SK-N-SH (cell line): Measurements from ENCODE around the gene NAPA. TPM values are rescaled to one million over a fixed set of nuclear protein-coding genes. Genes with fewer than 3 reads are reported as not detected.
A peak's percentile ranks its signal among the peaks of the same experiment; 100 is the strongest.

ENCODE experiments used
- CTCF ChIA-PET: fragments of 300-600, 350-600 bp; formaldehyde crosslinking; extraction: SDS; loops from one replicate; lab custom pipeline; 2021; lab: Yijun Ruan, JAX
- POLR2A ChIA-PET: fragments of 350-600 bp; sonication (Branson Sonifier 250); formaldehyde crosslinking; extraction: SDS; loops from one replicate; lab custom pipeline; 2020; ENCODE audit warnings: antibody characterized with exemption, inconsistent platforms; lab: Yijun Ruan, JAX
- DNase-seq: peaks from one replicate; pipeline ENCODE4 v3.0.0; 2012
- H2AFZ ChIP-seq: fragments of 200-600 bp; sonication (generic); 2 replicates; pipeline ENCODE4 v1.8.1; 2016; ENCODE audit warnings: antibody characterized with exemption, mild to moderate bottlenecking, low read depth
- H3F3A ChIP-seq: fragments of 200-600 bp; sonication (generic); replicated peaks from 2 replicates; pipeline ENCODE3; 2016; ENCODE audit warnings: antibody characterized with exemption, mild to moderate bottlenecking; ENCODE audit not compliant: insufficient read depth
- H3K27ac ChIP-seq, 2 experiments: fragments of 200-500 bp in 1 of 2; fragments of 200-600 bp in 1 of 2; sonication (Bioruptor generic) in 1 of 2; sonication (generic), shearing (Covaris generic) in 1 of 2; 2 replicates each; pipeline versions ENCODE4 v1.5.1 to v1.6.1; 2014 to 2016; ENCODE audit warnings: low read depth in 2 of 2, inconsistent platforms in 1 of 2, low read length in 1 of 2, mild to moderate bottlenecking in 1 of 2, mixed read lengths in 1 of 2
- H3K27me3 ChIP-seq: fragments of 200-600 bp; sonication (generic), shearing (Covaris generic); 2 replicates; pipeline ENCODE4 v1.6.1; 2016; ENCODE audit warnings: mixed run types; ENCODE audit not compliant: insufficient read depth
- H3K36me3 ChIP-seq, 2 experiments: fragments of 200-500 bp in 1 of 2; fragments of 200-600 bp in 1 of 2; sonication (Bioruptor generic) in 1 of 2; sonication (generic) in 1 of 2; replicated peaks in 1 of 2; 2 replicates each; pipeline versions ENCODE3 to v1.5.1; 2014 to 2016; ENCODE audit warnings: low read length in 1 of 2, mild to moderate bottlenecking in 1 of 2; ENCODE audit not compliant: insufficient read depth in 2 of 2, control insufficient read depth in 1 of 2
- H3K4me1 ChIP-seq, 2 experiments: fragments of 200-500 bp in 1 of 2; fragments of 200-600 bp in 1 of 2; sonication (Bioruptor generic) in 1 of 2; sonication (generic), shearing (Covaris generic) in 1 of 2; 2 replicates each; pipeline versions ENCODE4 v1.5.1 to v1.6.1; 2014 to 2016; ENCODE audit warnings: low read depth in 1 of 2, low read length in 1 of 2, mixed run types in 1 of 2; ENCODE audit not compliant: insufficient read depth in 2 of 2, control insufficient read depth in 1 of 2
- H3K4me2 ChIP-seq: fragments of 200-600 bp; sonication (generic), shearing (Covaris generic); 2 replicates; pipeline ENCODE4 v1.6.1; 2017; ENCODE audit warnings: mixed run types
- H3K4me3 ChIP-seq, 2 experiments: fragments of 200-500 bp in 1 of 2; fragments of 200-600 bp in 1 of 2; sonication (Bioruptor generic) in 1 of 2; sonication (generic), shearing (Covaris generic) in 1 of 2; 2 replicates each; pipeline versions ENCODE4 v1.5.1 to v1.8.1; 2014 to 2016; ENCODE audit warnings: low read depth in 2 of 2, inconsistent platforms in 1 of 2, low read length in 1 of 2, mild to moderate bottlenecking in 1 of 2, mixed read lengths in 1 of 2, moderate library complexity in 1 of 2
- H3K79me2 ChIP-seq: fragments of 200-600 bp; sonication (generic); 2 replicates; pipeline ENCODE4 v1.8.1; 2017; ENCODE audit warnings: mild to moderate bottlenecking; ENCODE audit not compliant: insufficient read depth
- H3K9ac ChIP-seq: fragments of 200-600 bp; sonication (generic); 2 replicates; pipeline ENCODE4 v1.6.1; 2017; ENCODE audit warnings: mixed run types
- H3K9me2 ChIP-seq: fragments of 200-600 bp; sonication (generic); 2 replicates; pipeline ENCODE4 v1.6.1; 2017; ENCODE audit warnings: mixed run types
- H3K9me3 ChIP-seq: fragments of 200-600 bp; sonication (generic); 2 replicates; pipeline ENCODE4 v1.6.1; 2017; ENCODE audit warnings: mixed run types, mild to moderate bottlenecking, moderate library complexity
- H4K20me1 ChIP-seq: fragments of 200-600 bp; sonication (generic); 2 replicates; pipeline ENCODE4 v1.6.1; 2017; ENCODE audit warnings: mild to moderate bottlenecking, mixed run types; ENCODE audit not compliant: insufficient read depth
- CHD2 ChIP-seq: fragments of 150-350 bp; IDR thresholded peaks from 2 replicates; pipeline ENCODE4 v1.6.1; 2018; ENCODE audit warnings: low read length; ENCODE audit not compliant: partially characterized antibody
- FOXJ3 ChIP-seq: sonication (generic); formaldehyde crosslinking; IDR thresholded peaks from 2 replicates; pipeline ENCODE4 v1.5.1; 2020; ENCODE audit warnings: mild to moderate bottlenecking, missing genetic modification reagents
- FOXM1 ChIP-seq: IDR thresholded peaks from 2 replicates; pipeline ENCODE4 v1.4.0; 2012; ENCODE audit warnings: low read depth, mild to moderate bottlenecking
- JUND ChIP-seq: IDR thresholded peaks from 2 replicates; pipeline ENCODE4 v1.4.0; 2012
- MAX ChIP-seq: IDR thresholded peaks from 2 replicates; pipeline ENCODE4 v1.4.0; 2012; ENCODE audit warnings: low read depth
- MXI1 ChIP-seq: IDR thresholded peaks from 2 replicates; pipeline ENCODE4 v1.6.1; 2012; ENCODE audit warnings: mild to moderate bottlenecking, low read depth, low read length, improper control_type of control experiment
- NRF1 ChIP-seq: IDR thresholded peaks from 2 replicates; pipeline ENCODE4 v1.6.1; 2012; ENCODE audit warnings: low read depth, mild to moderate bottlenecking, low read length
- PBX3 ChIP-seq: IDR thresholded peaks from 2 replicates; pipeline ENCODE4; 2012
- RAD21 ChIP-seq: IDR thresholded peaks from 2 replicates; pipeline ENCODE4 v1.6.1; 2012; ENCODE audit warnings: mild to moderate bottlenecking, low read length
- RXRA ChIP-seq: IDR thresholded peaks from 2 replicates; pipeline ENCODE4 v1.4.0; 2012; ENCODE audit warnings: low read depth, mild to moderate bottlenecking, borderline replicate concordance
- SMC3 ChIP-seq: IDR thresholded peaks from 2 replicates; pipeline ENCODE4 v1.6.1; 2012; ENCODE audit warnings: low read depth, low read length, improper control_type of control experiment
- TAF1 ChIP-seq: IDR thresholded peaks from 2 replicates; pipeline ENCODE4 v1.6.1; 2012; ENCODE audit warnings: low read depth, mild to moderate bottlenecking, low read length, moderate library complexity, borderline replicate concordance
- TCF12 ChIP-seq: IDR thresholded peaks from 2 replicates; pipeline ENCODE4 v1.4.0; 2012
- TEAD4 ChIP-seq: IDR thresholded peaks from 2 replicates; pipeline ENCODE4 v1.4.0; 2012; ENCODE audit warnings: mild to moderate bottlenecking, borderline replicate concordance; ENCODE audit not compliant: insufficient read depth
- USF2 ChIP-seq: fragments of 150-350 bp; IDR thresholded peaks from 2 replicates; pipeline ENCODE4 v1.6.1; 2017; ENCODE audit warnings: antibody characterized with exemption, low read length, low read depth, borderline replicate concordance
- YY1 ChIP-seq: IDR thresholded peaks from 2 replicates; pipeline ENCODE4 v1.4.0; 2012; ENCODE audit warnings: low read depth, mild to moderate bottlenecking
- WGBS: methylation state at CpG from one replicate; pipeline ENCODE4 v1.1.6; 2017; ENCODE audit warnings: low lambda C conversion rate; 5-methylcytosine and 5-hydroxymethylcytosine counted together
- polyA plus RNA-seq, 3 experiments: library from polyadenylated mRNA; depleted of rRNA; stranded (reverse); fragments of >200 nt; gene quantifications; 2 replicates each; pipeline ENCODE4 v1.2.3, GENCODE V29; 2012

The NAPA gene
- polyA plus RNA-seq, 1 of the 3 experiments (the other 2 are of a cell fraction): 84.1 TPM

- Histone ChIP-seq H3K9me2 (no peaks in the 10 kb centered on the region), H3K4me2 (no peak overlapping the region), H3K27ac (no peak overlapping the region), H3K79me2 (peaks cover 37% of the 10 kb centered on the region), H3K27me3 (no peaks in the 10 kb centered on the region), H3F3A (no peaks in the 10 kb centered on the region), H3K36me3 (peaks cover 15 to 41% of the 10 kb centered on the region in 2 experiments), H2AFZ (no peak overlapping the region), H4K20me1 (0 out of 2 replicates have a peak, but pooled peaks cover 12% of the 10 kb centered on the region), H3K9me3 (no peaks in the 10 kb centered on the region), H3K9ac (no peak overlapping the region), H3K4me1 (peaks cover 0 to 39% of the 10 kb centered on the region in 2 experiments; a peak in 1 of 4 replicates), H3K4me3 (no peak overlapping the region)
- CTCF ChIA-PET: interaction anchor here (2.3 to 8.8 kb wide), 3 partner anchors 12 to 195 kb away, joined by 7 to 67 read pairs (median 44); partner anchors contain the start of gene NAPA
- POLR2A ChIA-PET: no interaction called here
- 94% methylated on average over 12 of the region's 13 CpGs for WGBS
- TF ChIP-seq RAD21 (no peak), FOXJ3 (CRISPR knock-in tag) (no peak), JUND (no peak), PBX3 (no peak), FOXM1 (no peak), USF2 (no peak), RXRA (no peak), SMC3 (no peak), TCF12 (no peak)
- DNase-seq: no peak
Measured at GRCh38 chr19:47503130-47503825, 11.6 kb downstream of the NAPA start.

- DNase-seq: no peak
- Histone ChIP-seq H3K9me3 (no peaks in the 10 kb centered on the region), H3K79me2 (peaks cover 10% of the 10 kb centered on the region; the same call in 1 of the 2 replicates), H3F3A (no peaks in the 10 kb centered on the region), H3K9ac (no peak overlapping the region), H2AFZ (no peak overlapping the region), H3K9me2 (no peaks in the 10 kb centered on the region), H3K36me3 (peaks cover 15 to 55% of the 10 kb centered on the region in 2 experiments), H3K4me1 (peaks cover 0 to 46% of the 10 kb centered on the region in 2 experiments; a peak in 1 of 4 replicates), H3K27me3 (no peaks in the 10 kb centered on the region), H3K4me2 (no peak overlapping the region), H4K20me1 (no peaks in the 10 kb centered on the region), H3K27ac (peak overlapping the region in 1 of 2 experiments; percentile 84; a peak in 1 of 4 replicates), H3K4me3 (no peak overlapping the region)
- ChIA-PET POLR2A (no interaction called here), CTCF (interaction anchor here (3.9 to 8.8 kb wide), 3 partner anchors 15 to 64 kb away, joined by 18 to 67 read pairs (median 44); partner anchors contain the start of genes KPTN and NAPA)
- no peak for TF ChIP-seq USF2
- TF ChIP-seq MXI1: no peak
- TF ChIP-seq CHD2: no peak
- TF ChIP-seq FOXJ3 (CRISPR knock-in tag): no peak
- no peak for TF ChIP-seq YY1
- no peak for TF ChIP-seq MAX
- no peak for TF ChIP-seq NRF1
- TF ChIP-seq TEAD4: no peak
- TF ChIP-seq TAF1: no peak
- 93% methylated on average over 20 of the region's 32 CpGs for WGBS
Measured at GRCh38 chr19:47499863-47500830, 14.7 kb downstream of the NAPA start.
